Astrocyte (in vitro differentiated cells and primary cell): Measurements from ENCODE around the gene ZNF630. TPM values are rescaled to one million over a fixed set of nuclear protein-coding genes. Genes with fewer than 3 reads are reported as not detected.

ENCODE experiments used
- DNase-seq: peaks from one replicate; pipeline ENCODE4 v3.0.0-alpha.2; 2010; ENCODE audit warnings: low read depth
- FAIRE-seq: peaks from 2 replicates; lab custom pipeline; 2011; peaks lifted over from hg19 to GRCh38; lab: Jason Lieb, UNC
- H2AFZ ChIP-seq: 2 replicates; pipeline ENCODE4 v1.6.0; 2012; ENCODE audit warnings: low read depth, low read length, inconsistent platforms
- H3K27ac ChIP-seq: 2 replicates; pipeline ENCODE4 v1.5.1; 2011; ENCODE audit warnings: low read depth, low read length, inconsistent platforms
- H3K27me3 ChIP-seq: 2 replicates; pipeline ENCODE4 v1.6.0; 2011; ENCODE audit warnings: low read length, inconsistent platforms; ENCODE audit not compliant: insufficient read depth
- H3K36me3 ChIP-seq: 2 replicates; pipeline ENCODE4 v1.5.1; 2011; ENCODE audit warnings: low read length, inconsistent platforms; ENCODE audit not compliant: insufficient read depth
- H3K4me1 ChIP-seq: 2 replicates; pipeline ENCODE4 v1.5.1; 2011; ENCODE audit warnings: low read length, inconsistent platforms; ENCODE audit not compliant: insufficient read depth
- H3K4me2 ChIP-seq: 2 replicates; pipeline ENCODE4 v1.6.0; 2012; ENCODE audit warnings: low read length, inconsistent platforms
- H3K4me3 ChIP-seq: 2 replicates; pipeline ENCODE4 v1.5.1; 2011; ENCODE audit warnings: low read depth, mild to moderate bottlenecking, low read length, inconsistent platforms; ENCODE audit not compliant: insufficient read depth
- H3K79me2 ChIP-seq: 2 replicates; pipeline ENCODE4 v1.6.0; 2012; ENCODE audit warnings: mild to moderate bottlenecking, low read length, inconsistent platforms; ENCODE audit not compliant: insufficient read depth
- H3K9ac ChIP-seq: 2 replicates; pipeline ENCODE4 v1.6.0; 2012; ENCODE audit warnings: mild to moderate bottlenecking, low read length, inconsistent platforms
- H3K9me3 ChIP-seq: 2 replicates; pipeline ENCODE4 v1.5.1; 2012; ENCODE audit warnings: low read depth, mild to moderate bottlenecking, low read length, inconsistent platforms; ENCODE audit not compliant: insufficient read depth
- H4K20me1 ChIP-seq: 2 replicates; pipeline ENCODE4 v1.6.0; 2012; ENCODE audit warnings: low read length, inconsistent platforms; ENCODE audit not compliant: insufficient read depth
- H3K27ac Mint-ChIP-seq: one replicate; pipeline ENCODE4 v1.8.0; 2021; ENCODE audit warnings: mild to moderate bottlenecking, mixed read lengths; ENCODE audit not compliant: unreplicated experiment
- H3K27me3 Mint-ChIP-seq: one replicate; pipeline ENCODE4 v1.8.0; 2021; ENCODE audit warnings: low read depth, mixed read lengths; ENCODE audit not compliant: unreplicated experiment
- H3K36me3 Mint-ChIP-seq: one replicate; pipeline ENCODE4 v1.8.0; 2021; ENCODE audit warnings: low read depth, mixed read lengths; ENCODE audit not compliant: unreplicated experiment
- H3K4me1 Mint-ChIP-seq: one replicate; pipeline ENCODE4 v1.8.0; 2021; ENCODE audit warnings: low read depth, mixed read lengths; ENCODE audit not compliant: unreplicated experiment
- H3K4me3 Mint-ChIP-seq: one replicate; pipeline ENCODE4 v1.8.0; 2021; ENCODE audit warnings: mild to moderate bottlenecking, moderate library complexity, mixed read lengths; ENCODE audit not compliant: unreplicated experiment
- H3K9me3 Mint-ChIP-seq: one replicate; pipeline ENCODE4 v1.8.0; 2021; ENCODE audit warnings: mild to moderate bottlenecking, mixed read lengths; ENCODE audit not compliant: unreplicated experiment
- CTCF ChIP-seq: IDR thresholded peaks from 2 replicates; pipeline ENCODE4 v1.5.1; 2011; ENCODE audit warnings: low read depth, mild to moderate bottlenecking, inconsistent platforms, low read length, moderate library complexity; ENCODE audit not compliant: insufficient read depth
- EZH2 ChIP-seq: IDR thresholded peaks from 2 replicates; pipeline ENCODE4 v1.6.1; 2012; ENCODE audit warnings: mild to moderate bottlenecking, low read length, inconsistent platforms; ENCODE audit not compliant: insufficient read depth
- total RNA-seq: library from RNA; stranded (reverse); gene quantifications from 2 replicates; pipeline ENCODE4 v1.2.1, GENCODE V29; 2021

The ZNF630 gene
- total RNA-seq, 1 donor from 2014 or later = 1.3 TPM

- Mint-ChIP-seq H3K36me3 (no peaks in the 10 kb centered on the region), H3K9me3 (no peaks in the 10 kb centered on the region)
Observed at GRCh38 chrX:48090123-48090522, 18.7 kb upstream of the ZNF630 start.

GRCh38 chrX:48086082-48086481 lies 14.6 kb upstream of the ZNF630 start:
- no peak overlapping the region for H3K9ac ChIP-seq
- DNase-seq = no peak
- no peaks in the 10 kb centered on the region for H4K20me1 ChIP-seq
- H3K4me3 ChIP-seq = no peak overlapping the region
- H3K27me3 Mint-ChIP-seq = peaks cover 3% of the 10 kb centered on the region
- no peak overlapping the region for H3K4me3 Mint-ChIP-seq
- H3K4me2 ChIP-seq = no peak overlapping the region
- H3K9me3 ChIP-seq = no peaks in the 10 kb centered on the region
- H3K27me3 ChIP-seq = no peaks in the 10 kb centered on the region
- H3K36me3 ChIP-seq = no peaks in the 10 kb centered on the region
- H2AFZ ChIP-seq = no peak overlapping the region
- no peaks in the 10 kb centered on the region for H3K4me1 Mint-ChIP-seq
- no peak overlapping the region for H3K27ac Mint-ChIP-seq
- H3K9me3 Mint-ChIP-seq = no peaks in the 10 kb centered on the region
- H3K36me3 Mint-ChIP-seq = no peaks in the 10 kb centered on the region
- no peak overlapping the region for H3K27ac ChIP-seq
- H3K79me2 ChIP-seq = no peaks in the 10 kb centered on the region
- peak; percentile 73 for FAIRE-seq
- no peaks in the 10 kb centered on the region for H3K4me1 ChIP-seq
- no peak for TF ChIP-seq EZH2

More at GRCh38 chrX:48090123-48090522, 18.7 kb upstream of the ZNF630 start:
- DNase-seq (no peak), FAIRE-seq (no peak)
- no peak for TF ChIP-seq EZH2
- no peak for TF ChIP-seq CTCF
- Mint-ChIP-seq H3K4me3 (no peak overlapping the region), H3K4me1 (no peaks in the 10 kb centered on the region), H3K27me3 (peaks cover 2% of the 10 kb centered on the region), H3K27ac (no peak overlapping the region)
- no peaks in the 10 kb centered on the region for H3K4me1 ChIP-seq
- no peak overlapping the region for H3K4me3 ChIP-seq
- H3K27ac ChIP-seq = no peak overlapping the region
- no peak overlapping the region for H3K9ac ChIP-seq
- no peak overlapping the region for H2AFZ ChIP-seq
- no peaks in the 10 kb centered on the region for H3K36me3 ChIP-seq
- no peaks in the 10 kb centered on the region for H3K79me2 ChIP-seq
- H4K20me1 ChIP-seq = no peaks in the 10 kb centered on the region
- no peaks in the 10 kb centered on the region for H3K27me3 ChIP-seq
- H3K4me2 ChIP-seq = no peak overlapping the region
- no peaks in the 10 kb centered on the region for H3K9me3 ChIP-seq

- peak; percentile 72 for FAIRE-seq
- no peaks in the 10 kb centered on the region for H3K9me3 Mint-ChIP-seq
Observed at GRCh38 chrX:48083706-48084105, 12.3 kb upstream of the ZNF630 start.

More at GRCh38 chrX:48083706-48084105, 12.3 kb upstream of the ZNF630 start:
- H3K4me3 Mint-ChIP-seq = no peak overlapping the region
- H3K36me3 Mint-ChIP-seq = no peaks in the 10 kb centered on the region
- H3K4me2 ChIP-seq = no peak overlapping the region
- no peak overlapping the region for H3K4me3 ChIP-seq
- no peaks in the 10 kb centered on the region for H3K4me1 Mint-ChIP-seq
- no peak overlapping the region for H3K27ac ChIP-seq
- no peaks in the 10 kb centered on the region for H3K36me3 ChIP-seq
- no peaks in the 10 kb centered on the region for H3K4me1 ChIP-seq
- TF ChIP-seq CTCF = no peak
- no peak for TF ChIP-seq EZH2
- H3K9me3 ChIP-seq = no peaks in the 10 kb centered on the region
- peaks cover 2% of the 10 kb centered on the region for H3K27me3 Mint-ChIP-seq
- H4K20me1 ChIP-seq = no peaks in the 10 kb centered on the region
- no peak for DNase-seq
- H2AFZ ChIP-seq = no peak overlapping the region
- H3K9ac ChIP-seq = no peak overlapping the region
- no peak overlapping the region for H3K27ac Mint-ChIP-seq
- H3K79me2 ChIP-seq = no peaks in the 10 kb centered on the region
- no peaks in the 10 kb centered on the region for H3K27me3 ChIP-seq
